NCI-H2171 treated with DMSO at 0.1 percent for 48 hours (cell line): ENCODE measurements around the gene LBX2.

Source experiments
- DNase-seq: peaks from one replicate; lab custom pipeline; 2025; lab: John Stamatoyannopoulos, UW

The LBX2 gene

GRCh38 chr2:74499267-74499939, at the start of gene LBX2:
TSS of gene LBX2 (minus strand) at chr2:74499603. CDS start at chr2:74499537, 66 bp downstream.
- DNase-seq = no peak

- DNase-seq = peak; percentile 78
Measured at GRCh38 chr2:74548285-74548899, 49.0 kb upstream of the LBX2 start.

GRCh38 chr2:74546004-74546403, 46.6 kb upstream of the LBX2 start:
- no peak for DNase-seq

- DNase-seq = peak; percentile 14
Measured at GRCh38 chr2:74544634-74545033, 45.2 kb upstream of the LBX2 start.

- DNase-seq = no peak
Measured at GRCh38 chr2:74542978-74543377, 43.6 kb upstream of the LBX2 start.

- no peak for DNase-seq
Measured at GRCh38 chr2:74540291-74540690, 40.9 kb upstream of the LBX2 start.

GRCh38 chr2:74538881-74539339, 39.5 kb upstream of the LBX2 start:
- no peak for DNase-seq

- DNase-seq = no peak
Measured at GRCh38 chr2:74537140-74537539, 37.7 kb upstream of the LBX2 start.

GRCh38 chr2:74536166-74536950, 37.0 kb upstream of the LBX2 start:
- DNase-seq = no peak

GRCh38 chr2:74535440-74535965, 36.1 kb upstream of the LBX2 start:
- DNase-seq = no peak

- DNase-seq = no peak
Measured at GRCh38 chr2:74534411-74534810, 35.0 kb upstream of the LBX2 start.

GRCh38 chr2:74533464-74533863, 34.1 kb upstream of the LBX2 start:
- DNase-seq = no peak

- peak; percentile 47 for DNase-seq
Measured at GRCh38 chr2:74532222-74532621, 32.8 kb upstream of the LBX2 start.

- no peak for DNase-seq
Measured at GRCh38 chr2:74531666-74532065, 32.3 kb upstream of the LBX2 start.

- DNase-seq = peak; percentile 27
Measured at GRCh38 chr2:74530239-74531187, 31.1 kb upstream of the LBX2 start.

- peak; percentile 98 for DNase-seq
Measured at GRCh38 chr2:74529357-74530238, 30.2 kb upstream of the LBX2 start, which contains the start of the genes AUP1 and HTRA2. TSS of gene AUP1 (minus strand) at chr2:74529706. CDS start at chr2:74529629, 77 bp downstream. TSS of gene HTRA2 (plus strand) at chr2:74529933. CDS start at chr2:74530007, 74 bp downstream.

GRCh38 chr2:74528600-74529356, 29.4 kb upstream of the LBX2 start:
- DNase-seq = no peak

- no peak for DNase-seq
Measured at GRCh38 chr2:74527741-74528140, 28.3 kb upstream of the LBX2 start.

- no peak for DNase-seq
Measured at GRCh38 chr2:74526649-74527230, 27.3 kb upstream of the LBX2 start.
